Measurements from ENCODE around the gene DEFB129. TPM values are rescaled to one million over a fixed set of nuclear protein-coding genes. Genes with fewer than 3 reads are reported as not detected.
A peak's percentile ranks its signal among the peaks of the same experiment; 100 is the strongest.
"Not testable (repeated sequence)": the region's sequence is repeated elsewhere in the genome, so short reads cannot be mapped to it uniquely, and the experiment has no call there.

Gene DEFB129
- total RNA-seq, 6 experiments from 2014 or later, result not detected

GRCh38 chr20:242905-243304 lies 15.8 kb downstream of the DEFB129 start:
- Histone ChIP-seq H3K27ac (no peak overlapping the region), H3K27me3 (no peaks in the 10 kb centered on the region), H3K4me3 (no peak overlapping the region), H3K9me3 (no peaks in the 10 kb centered on the region), H3K4me1 (peaks cover 0 to 5% (median 0%) of the 10 kb centered on the region in 4 donors), H3K36me3 (no peaks in the 10 kb centered on the region)
- no peak for TF ChIP-seq POLR2A (IDR thresholded peaks at IDR 0.05)
- TF ChIP-seq, protein P1, sequence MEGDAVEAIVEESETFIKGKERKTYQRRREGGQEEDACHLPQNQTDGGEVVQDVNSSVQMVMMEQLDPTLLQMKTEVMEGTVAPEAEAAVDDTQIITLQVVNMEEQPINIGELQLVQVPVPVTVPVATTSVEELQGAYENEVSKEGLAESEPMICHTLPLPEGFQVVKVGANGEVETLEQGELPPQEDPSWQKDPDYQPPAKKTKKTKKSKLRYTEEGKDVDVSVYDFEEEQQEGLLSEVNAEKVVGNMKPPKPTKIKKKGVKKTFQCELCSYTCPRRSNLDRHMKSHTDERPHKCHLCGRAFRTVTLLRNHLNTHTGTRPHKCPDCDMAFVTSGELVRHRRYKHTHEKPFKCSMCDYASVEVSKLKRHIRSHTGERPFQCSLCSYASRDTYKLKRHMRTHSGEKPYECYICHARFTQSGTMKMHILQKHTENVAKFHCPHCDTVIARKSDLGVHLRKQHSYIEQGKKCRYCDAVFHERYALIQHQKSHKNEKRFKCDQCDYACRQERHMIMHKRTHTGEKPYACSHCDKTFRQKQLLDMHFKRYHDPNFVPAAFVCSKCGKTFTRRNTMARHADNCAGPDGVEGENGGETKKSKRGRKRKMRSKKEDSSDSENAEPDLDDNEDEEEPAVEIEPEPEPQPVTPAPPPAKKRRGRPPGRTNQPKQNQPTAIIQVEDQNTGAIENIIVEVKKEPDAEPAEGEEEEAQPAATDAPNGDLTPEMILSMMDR (IDR thresholded peaks at IDR 0.05), result no peak
- no peak for ATAC-seq
- 62% methylated on average over 2 of the region's 2 CpGs for WGBS (ENCODE audit: insufficient coverage, low coverage, low lambda C conversion rate, missing lambda C conversion rate)
- DNase-seq, result no peak
- intact Hi-C loops (cut with DNase I), result no loop called here

GRCh38 chr20:251354-251753 lies 24.3 kb downstream of the DEFB129 start:
- TF ChIP-seq POLR2A (IDR thresholded peaks at IDR 0.05), result no peak
- TF ChIP-seq, protein P1 (IDR thresholded peaks at IDR 0.05), result no peak
- H3K9me3 ChIP-seq, result no peaks in the 10 kb centered on the region
- no peaks in the 10 kb centered on the region for H3K36me3 ChIP-seq
- H3K4me3 ChIP-seq, result no peak overlapping the region
- no peaks in the 10 kb centered on the region for H3K4me1 ChIP-seq
- DNase-seq (no peak), ATAC-seq (no peak)
- 36% methylated on average over 2 of the region's 2 CpGs for WGBS (ENCODE audit: insufficient coverage, low coverage, low lambda C conversion rate, missing lambda C conversion rate)
- H3K27me3 ChIP-seq, result no peaks in the 10 kb centered on the region
- H3K27ac ChIP-seq, result no peak overlapping the region
- intact Hi-C loops (cut with DNase I), result no loop called here

GRCh38 chr20:252801-253200 lies 25.7 kb downstream of the DEFB129 start:
- Histone ChIP-seq H3K27ac (no peak overlapping the region), H3K4me3 (no peak overlapping the region), H3K36me3 (no peaks in the 10 kb centered on the region), H3K4me1 (peaks cover 0 to 9% (median 3%) of the 10 kb centered on the region in 4 donors), H3K27me3 (no peaks in the 10 kb centered on the region), H3K9me3 (no peaks in the 10 kb centered on the region)
- TF ChIP-seq, protein P1 (IDR thresholded peaks at IDR 0.05), result no peak
- no peak for TF ChIP-seq POLR2A (IDR thresholded peaks at IDR 0.05)
- intact Hi-C loops (cut with DNase I), result no loop called here
- ATAC-seq, result no peak
- 90% methylated on average over 2 of the region's 2 CpGs for WGBS (ENCODE audit: insufficient coverage, low coverage, low lambda C conversion rate, missing lambda C conversion rate)
- DNase-seq, result no peak

GRCh38 chr20:253447-253846 lies 26.4 kb downstream of the DEFB129 start:
- H3K27me3 ChIP-seq; H3K27ac ChIP-seq; intact Hi-C loops (cut with DNase I); ATAC-seq; H3K9me3 ChIP-seq; DNase-seq; H3K36me3 ChIP-seq; H3K4me3 ChIP-seq: not testable (repeated sequence)
- WGBS (ENCODE audit: insufficient coverage, low coverage, low lambda C conversion rate, missing lambda C conversion rate), result 38% methylated on average over 5 of the region's 6 CpGs
- peaks cover 0 to 13% (median 6%) of the 10 kb centered on the region in 4 donors for H3K4me1 ChIP-seq

GRCh38 chr20:257419-257818 lies 30.4 kb downstream of the DEFB129 start, which contains the start of gene DEFB132:
Gene DEFB132, plus strand, starts transcription at chr20:257724. Its CDS starts 55 bp downstream, at chr20:257779.
- Histone ChIP-seq H3K4me3 (no peak within 1 kb of the TSS), H3K36me3 (no peaks in the 10 kb centered on the region), H3K27ac (no peak within 1 kb of the TSS), H3K27me3 (no peaks in the 10 kb centered on the region), H3K4me1 (peaks cover 0 to 14% (median 6%) of the 10 kb centered on the region in 4 donors), H3K9me3 (no peaks in the 10 kb centered on the region)
- WGBS (ENCODE audit: insufficient coverage, low coverage, low lambda C conversion rate, missing lambda C conversion rate), result 25% methylated on average over 6 of the region's 7 CpGs
- intact Hi-C loops (cut with DNase I), result no loop called here
- TF ChIP-seq, protein P1 (IDR thresholded peaks at IDR 0.05), result no peak
- DNase-seq (peak in 1 of 3 donors; percentile 75), ATAC-seq (peak; percentile 98 to 99 (median 98))
